Measurements from ENCODE around the gene HECTD1.

Gene HECTD1

DNA sequence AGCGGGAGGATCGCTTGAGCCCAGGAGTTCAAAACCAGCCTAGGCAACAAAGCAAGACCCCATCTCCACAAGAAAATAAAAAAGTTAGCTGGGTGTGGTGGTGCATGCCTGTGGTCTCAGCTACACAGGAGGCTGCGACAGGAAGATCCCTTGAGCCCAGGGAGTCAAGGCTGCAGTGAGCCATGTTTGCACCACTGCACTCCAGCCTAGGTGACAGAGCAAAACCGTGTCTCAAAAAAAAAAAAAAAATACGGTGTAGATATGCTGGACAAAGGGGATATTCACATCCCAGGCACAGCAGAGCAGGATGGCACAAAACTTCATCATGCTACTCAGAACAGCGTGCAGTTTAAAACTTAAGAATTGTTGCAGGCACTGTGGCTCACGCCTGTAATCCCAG lies 156.6 kb downstream of the HECTD1 start:
- TF ChIP-seq, protein P1, sequence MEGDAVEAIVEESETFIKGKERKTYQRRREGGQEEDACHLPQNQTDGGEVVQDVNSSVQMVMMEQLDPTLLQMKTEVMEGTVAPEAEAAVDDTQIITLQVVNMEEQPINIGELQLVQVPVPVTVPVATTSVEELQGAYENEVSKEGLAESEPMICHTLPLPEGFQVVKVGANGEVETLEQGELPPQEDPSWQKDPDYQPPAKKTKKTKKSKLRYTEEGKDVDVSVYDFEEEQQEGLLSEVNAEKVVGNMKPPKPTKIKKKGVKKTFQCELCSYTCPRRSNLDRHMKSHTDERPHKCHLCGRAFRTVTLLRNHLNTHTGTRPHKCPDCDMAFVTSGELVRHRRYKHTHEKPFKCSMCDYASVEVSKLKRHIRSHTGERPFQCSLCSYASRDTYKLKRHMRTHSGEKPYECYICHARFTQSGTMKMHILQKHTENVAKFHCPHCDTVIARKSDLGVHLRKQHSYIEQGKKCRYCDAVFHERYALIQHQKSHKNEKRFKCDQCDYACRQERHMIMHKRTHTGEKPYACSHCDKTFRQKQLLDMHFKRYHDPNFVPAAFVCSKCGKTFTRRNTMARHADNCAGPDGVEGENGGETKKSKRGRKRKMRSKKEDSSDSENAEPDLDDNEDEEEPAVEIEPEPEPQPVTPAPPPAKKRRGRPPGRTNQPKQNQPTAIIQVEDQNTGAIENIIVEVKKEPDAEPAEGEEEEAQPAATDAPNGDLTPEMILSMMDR (IDR thresholded peaks at IDR 0.05; ENCODE audit: low read depth, low read length) = no peak
- H3K36me3 ChIP-seq = no peaks in the 10 kb centered on the region
- H3K4me3 ChIP-seq (ENCODE audit: low read depth, low read length) = no peak overlapping the region
- H3K4me1 ChIP-seq = no peaks in the 10 kb centered on the region
- no peaks in the 10 kb centered on the region for H3K27me3 ChIP-seq
- DNase-seq = no peak
- H3K9me3 ChIP-seq = no peaks in the 10 kb centered on the region
